GM13977 (cell line): Measurements from ENCODE around the gene LRCH4.
"Not testable (repeated sequence)": the region's sequence is repeated elsewhere in the genome, so short reads cannot be mapped to it uniquely, and the experiment has no call there.

Experiments used
- DNase-seq: peaks from one replicate; pipeline ENCODE4 v3.0.0; 2012; ENCODE audit warnings: low spot score
- in situ Hi-C: fragments of 300-500 bp; cut with MboI; formaldehyde crosslinking; loops from one replicate; pipeline ENCODE4 v1.12.0; 2022; ENCODE audit warnings: low sequenced_read_pairs, low pct_unique_long_range_greater_than_20kb, mixed read lengths, inconsistent platforms; ENCODE audit not compliant: unreplicated experiment
- TF ChIP-seq, protein P1 (sequence below): IDR thresholded peaks from 2 replicates; pipeline ENCODE4 v1.5.1; 2012; ENCODE audit warnings: mild to moderate bottlenecking, control low read depth; ENCODE audit not compliant: insufficient read depth; ENCODE audit errors: extremely low read depth, missing control alignments

The LRCH4 gene

DNA sequence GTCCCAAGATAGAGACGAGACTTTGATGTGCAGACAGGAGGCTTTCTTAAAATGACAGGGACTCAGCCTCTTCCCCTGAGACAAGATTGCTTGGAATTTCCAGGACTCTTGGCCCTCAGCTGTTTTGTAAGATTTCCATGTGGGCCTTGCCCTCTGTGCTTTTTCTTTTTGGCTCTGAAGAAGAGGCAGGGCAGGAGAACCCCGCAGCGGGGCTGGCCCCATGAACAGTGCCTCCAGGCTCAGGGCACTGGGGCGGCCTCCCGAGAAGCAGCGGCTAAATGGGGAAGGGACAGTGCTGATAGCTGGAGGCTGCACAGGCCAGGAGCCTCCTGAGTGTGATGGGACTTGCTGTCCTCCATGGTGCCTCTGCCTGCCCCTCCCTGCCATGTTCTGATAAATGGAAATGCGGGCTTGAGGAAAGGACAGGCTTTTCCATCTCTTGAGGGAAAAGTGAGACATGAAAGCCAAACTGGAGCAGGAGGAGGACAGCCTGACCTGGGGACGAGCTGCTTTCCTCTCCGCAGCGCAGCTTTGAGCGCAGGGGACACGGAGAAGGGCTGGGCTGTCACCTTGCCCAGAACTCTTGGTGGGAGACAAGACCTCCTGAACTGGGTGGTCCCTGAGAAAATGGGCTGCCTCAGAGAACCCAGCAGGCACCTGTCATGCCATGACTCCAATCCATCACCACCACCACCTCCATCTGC lies 24.3 kb downstream of the LRCH4 start:
- in situ Hi-C loops, result no loop called here
- TF ChIP-seq, protein P1, sequence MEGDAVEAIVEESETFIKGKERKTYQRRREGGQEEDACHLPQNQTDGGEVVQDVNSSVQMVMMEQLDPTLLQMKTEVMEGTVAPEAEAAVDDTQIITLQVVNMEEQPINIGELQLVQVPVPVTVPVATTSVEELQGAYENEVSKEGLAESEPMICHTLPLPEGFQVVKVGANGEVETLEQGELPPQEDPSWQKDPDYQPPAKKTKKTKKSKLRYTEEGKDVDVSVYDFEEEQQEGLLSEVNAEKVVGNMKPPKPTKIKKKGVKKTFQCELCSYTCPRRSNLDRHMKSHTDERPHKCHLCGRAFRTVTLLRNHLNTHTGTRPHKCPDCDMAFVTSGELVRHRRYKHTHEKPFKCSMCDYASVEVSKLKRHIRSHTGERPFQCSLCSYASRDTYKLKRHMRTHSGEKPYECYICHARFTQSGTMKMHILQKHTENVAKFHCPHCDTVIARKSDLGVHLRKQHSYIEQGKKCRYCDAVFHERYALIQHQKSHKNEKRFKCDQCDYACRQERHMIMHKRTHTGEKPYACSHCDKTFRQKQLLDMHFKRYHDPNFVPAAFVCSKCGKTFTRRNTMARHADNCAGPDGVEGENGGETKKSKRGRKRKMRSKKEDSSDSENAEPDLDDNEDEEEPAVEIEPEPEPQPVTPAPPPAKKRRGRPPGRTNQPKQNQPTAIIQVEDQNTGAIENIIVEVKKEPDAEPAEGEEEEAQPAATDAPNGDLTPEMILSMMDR, result no peak
- DNase-seq, result no peak

- in situ Hi-C loops, result loop anchor here (5.0 kb wide), 1 partner anchor 72 kb away; no protein-coding TSS in a partner anchor
- TF ChIP-seq, protein P1, result no peak
- no peak for DNase-seq
Measured at GRCh38 chr7:100559127-100559526, 26.8 kb downstream of the LRCH4 start.

DNA sequence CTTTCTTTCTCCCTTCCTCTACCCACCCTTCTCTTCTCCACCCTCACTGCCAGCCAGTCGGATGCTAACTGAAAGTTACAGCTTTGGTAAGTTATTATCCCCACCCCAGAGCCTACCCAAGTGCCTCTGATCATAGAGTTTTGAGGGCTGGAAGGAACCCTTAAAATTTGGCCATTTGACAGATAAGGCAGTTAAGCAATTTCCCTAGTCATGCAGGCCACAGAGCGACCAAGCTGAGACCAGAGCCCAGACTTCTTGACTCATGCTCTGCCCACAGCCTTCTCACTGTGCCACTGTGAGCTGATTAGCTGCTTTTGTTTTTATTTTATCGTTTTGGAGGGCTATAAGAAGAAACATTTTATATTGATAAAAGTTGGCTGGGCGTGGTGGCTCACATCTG lies 29.4 kb downstream of the LRCH4 start:
- no peak for DNase-seq
- TF ChIP-seq, protein P1, result no peak
- in situ Hi-C loops, result loop anchor here (5.0 kb wide), 1 partner anchor 69 kb away; no protein-coding TSS in a partner anchor

DNA sequence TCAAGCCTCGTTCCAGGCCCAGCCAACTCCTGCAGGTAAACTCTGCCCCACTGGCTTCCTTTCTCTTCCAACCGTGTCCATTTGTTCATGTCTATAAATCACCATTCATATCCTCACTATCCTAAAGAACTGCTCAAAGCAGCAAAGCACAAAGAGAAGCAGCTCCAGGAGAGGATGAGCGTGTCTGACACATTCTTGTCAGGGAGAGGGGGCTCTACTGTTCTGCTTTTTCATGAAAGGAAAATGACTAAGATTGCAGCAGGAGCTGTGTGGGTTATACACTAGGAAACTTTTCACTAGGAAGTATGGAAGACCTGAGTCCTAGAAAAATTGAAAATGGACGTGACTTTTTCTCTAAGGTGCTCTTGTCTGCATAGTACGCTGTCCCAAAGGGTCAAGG lies 30.2 kb downstream of the LRCH4 start:
- TF ChIP-seq, protein P1, result no peak
- in situ Hi-C loops, result loop anchor here (5.0 kb wide), 1 partner anchor 68 kb away; no protein-coding TSS in a partner anchor
- DNase-seq, result no peak

- TF ChIP-seq, protein P1, result no peak
- no peak for DNase-seq
- in situ Hi-C loops, result no loop called here
Measured at GRCh38 chr7:100553032-100553431, 32.9 kb downstream of the LRCH4 start.

GRCh38 chr7:100552532-100552931 lies 33.4 kb downstream of the LRCH4 start:
- in situ Hi-C loops, result no loop called here

DNA sequence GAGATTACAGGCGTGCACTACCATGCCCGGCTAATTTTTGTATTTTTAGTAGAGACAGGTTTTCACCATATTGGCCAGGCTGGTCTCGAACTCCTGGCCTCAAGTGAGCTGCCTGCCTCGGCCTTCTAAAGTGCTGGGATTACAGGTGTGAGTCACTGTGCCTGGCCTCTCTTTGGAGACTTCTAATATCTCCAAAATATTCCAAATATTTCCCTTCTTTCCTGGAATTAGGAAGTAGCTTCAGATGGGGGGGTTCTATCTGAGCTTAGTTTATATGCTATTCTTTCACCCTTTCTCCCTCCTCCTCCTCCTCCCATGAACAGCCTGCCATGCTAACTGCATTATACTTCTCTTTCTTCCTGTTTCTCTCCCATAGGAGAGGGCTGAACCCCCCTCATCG lies 37.5 kb downstream of the LRCH4 start:
- DNase-seq, in situ Hi-C loops: not testable (repeated sequence)

More at GRCh38 chr7:100552532-100552931, 33.4 kb downstream of the LRCH4 start:
- no peak for DNase-seq
- TF ChIP-seq, protein P1, result no peak
